ENCODE measurements around the gene SMDT1.
"Not testable (repeated sequence)": the region's sequence is repeated elsewhere in the genome, so short reads cannot be mapped to it uniquely, and the experiment has no call there.

The SMDT1 gene

GRCh38 chr22:42108848-42109247, 29.3 kb downstream of the SMDT1 start:
- no peaks in the 10 kb centered on the region for H3K27me3 Mint-ChIP-seq (ENCODE audit: low read depth)
- no peaks in the 10 kb centered on the region for H3K4me1 Mint-ChIP-seq (ENCODE audit: low read depth)
- H3K36me3 Mint-ChIP-seq (ENCODE audit: low read depth) = peaks cover 3% of the 10 kb centered on the region
- peaks cover 18% of the 10 kb centered on the region for H3K9me3 Mint-ChIP-seq
- H3K4me3 Mint-ChIP-seq = no peak overlapping the region
- H3K27ac Mint-ChIP-seq = no peak overlapping the region
- DNase-seq (ENCODE audit: low spot score) = no peak

GRCh38 chr22:42111798-42112197, 32.3 kb downstream of the SMDT1 start:
- DNase-seq (ENCODE audit: low spot score) = no peak

GRCh38 chr22:42112793-42113192, 33.3 kb downstream of the SMDT1 start:
- DNase-seq (ENCODE audit: low spot score); H3K27ac Mint-ChIP-seq; H3K4me1 Mint-ChIP-seq (ENCODE audit: low read depth); H3K27me3 Mint-ChIP-seq (ENCODE audit: low read depth); H3K4me3 Mint-ChIP-seq: not testable (repeated sequence)
- H3K36me3 Mint-ChIP-seq (ENCODE audit: low read depth) = peaks cover 27% of the 10 kb centered on the region
- peaks cover 33% of the 10 kb centered on the region for H3K9me3 Mint-ChIP-seq

More at GRCh38 chr22:42111798-42112197, 32.3 kb downstream of the SMDT1 start:
- Mint-ChIP-seq H3K4me3 (no peak overlapping the region), H3K9me3 (peaks cover 27% of the 10 kb centered on the region), H3K27ac (no peak overlapping the region), H3K36me3 (ENCODE audit: low read depth) (peaks cover 21% of the 10 kb centered on the region), H3K4me1 (ENCODE audit: low read depth) (no peaks in the 10 kb centered on the region), H3K27me3 (ENCODE audit: low read depth) (no peaks in the 10 kb centered on the region)

- no peaks in the 10 kb centered on the region for H3K27me3 Mint-ChIP-seq (ENCODE audit: low read depth)
- no peak for DNase-seq (ENCODE audit: low spot score)
- peaks cover 31% of the 10 kb centered on the region for H3K36me3 Mint-ChIP-seq (ENCODE audit: low read depth)
- H3K4me1 Mint-ChIP-seq (ENCODE audit: low read depth) = peaks cover 7% of the 10 kb centered on the region
- no peak overlapping the region for H3K4me3 Mint-ChIP-seq
- H3K9me3 Mint-ChIP-seq = peaks cover 33% of the 10 kb centered on the region
- no peak overlapping the region for H3K27ac Mint-ChIP-seq
Measured at GRCh38 chr22:42114721-42115120, 35.2 kb downstream of the SMDT1 start.

GRCh38 chr22:42115420-42115830, 35.9 kb downstream of the SMDT1 start:
- Mint-ChIP-seq H3K4me1 (ENCODE audit: low read depth) (peaks cover 13% of the 10 kb centered on the region), H3K36me3 (ENCODE audit: low read depth) (peaks cover 31% of the 10 kb centered on the region), H3K9me3 (peaks cover 33% of the 10 kb centered on the region)
- DNase-seq (ENCODE audit: low spot score); H3K4me3 Mint-ChIP-seq; H3K27ac Mint-ChIP-seq; H3K27me3 Mint-ChIP-seq (ENCODE audit: low read depth): not testable (repeated sequence)

GRCh38 chr22:42116848-42117424, 37.4 kb downstream of the SMDT1 start:
- DNase-seq (ENCODE audit: low spot score) = no peak
- H3K36me3 Mint-ChIP-seq (ENCODE audit: low read depth) = peaks cover 35% of the 10 kb centered on the region
- no peak overlapping the region for H3K27ac Mint-ChIP-seq
- H3K9me3 Mint-ChIP-seq = peaks cover 33% of the 10 kb centered on the region
- H3K4me3 Mint-ChIP-seq = no peak overlapping the region
- H3K4me1 Mint-ChIP-seq (ENCODE audit: low read depth) = peaks cover 27% of the 10 kb centered on the region
- no peaks in the 10 kb centered on the region for H3K27me3 Mint-ChIP-seq (ENCODE audit: low read depth)

DNA sequence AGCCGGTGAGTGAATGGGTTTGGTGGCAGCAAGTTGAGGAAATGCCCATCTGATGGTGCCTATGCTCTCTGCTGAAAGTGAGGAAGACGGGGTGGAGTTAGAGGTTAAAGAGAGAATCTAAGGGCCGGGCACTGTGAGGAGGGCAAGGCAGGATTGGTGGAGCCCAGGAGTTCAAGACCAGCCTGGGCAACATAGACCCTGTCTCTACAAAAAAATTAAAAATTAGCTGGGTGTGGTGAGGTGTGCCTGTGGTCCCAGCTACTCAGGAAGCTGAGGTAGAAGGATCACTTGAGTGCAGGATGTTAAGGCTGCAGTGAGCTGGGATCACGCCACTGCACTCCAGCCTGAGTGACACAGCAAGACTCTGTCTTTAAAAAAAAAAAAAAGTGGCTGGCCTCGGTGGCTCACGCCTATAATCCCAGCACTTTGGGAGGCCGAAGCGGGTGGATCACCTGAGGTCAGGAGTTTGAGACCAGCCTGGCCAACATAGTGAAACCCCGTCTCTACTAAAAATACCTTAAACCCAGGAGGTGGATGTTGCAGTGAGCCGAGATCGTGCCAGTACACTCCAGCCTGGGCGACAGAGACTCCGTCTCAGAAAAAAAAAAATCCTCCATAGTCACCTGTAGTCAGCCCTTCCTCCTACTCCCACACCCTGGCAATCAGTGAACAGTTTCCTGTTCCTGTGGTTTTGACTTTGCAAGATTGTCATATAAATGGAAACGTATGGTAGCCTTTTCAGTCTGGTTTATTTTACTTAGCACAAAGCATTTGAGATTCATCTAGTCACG, 40.9 kb downstream of the SMDT1 start:
- peak overlapping the region; percentile 82 for H3K4me3 Mint-ChIP-seq
- peak overlapping the region; percentile 94 for H3K27ac Mint-ChIP-seq
- H3K9me3 Mint-ChIP-seq = peaks cover 19% of the 10 kb centered on the region
- H3K36me3 Mint-ChIP-seq (ENCODE audit: low read depth) = peaks cover 27% of the 10 kb centered on the region
- peak; percentile 69 for DNase-seq (ENCODE audit: low spot score)
- H3K27me3 Mint-ChIP-seq (ENCODE audit: low read depth) = not testable (repeated sequence)
- peaks cover 30% of the 10 kb centered on the region for H3K4me1 Mint-ChIP-seq (ENCODE audit: low read depth)

- not testable (repeated sequence) for H3K27ac Mint-ChIP-seq; H3K36me3 Mint-ChIP-seq (ENCODE audit: low read depth); DNase-seq (ENCODE audit: low spot score); H3K27me3 Mint-ChIP-seq (ENCODE audit: low read depth); H3K9me3 Mint-ChIP-seq; H3K4me3 Mint-ChIP-seq
- H3K4me1 Mint-ChIP-seq (ENCODE audit: low read depth) = peaks cover 30% of the 10 kb centered on the region
Measured at GRCh38 chr22:42123529-42123928, 44.0 kb downstream of the SMDT1 start.

DNA sequence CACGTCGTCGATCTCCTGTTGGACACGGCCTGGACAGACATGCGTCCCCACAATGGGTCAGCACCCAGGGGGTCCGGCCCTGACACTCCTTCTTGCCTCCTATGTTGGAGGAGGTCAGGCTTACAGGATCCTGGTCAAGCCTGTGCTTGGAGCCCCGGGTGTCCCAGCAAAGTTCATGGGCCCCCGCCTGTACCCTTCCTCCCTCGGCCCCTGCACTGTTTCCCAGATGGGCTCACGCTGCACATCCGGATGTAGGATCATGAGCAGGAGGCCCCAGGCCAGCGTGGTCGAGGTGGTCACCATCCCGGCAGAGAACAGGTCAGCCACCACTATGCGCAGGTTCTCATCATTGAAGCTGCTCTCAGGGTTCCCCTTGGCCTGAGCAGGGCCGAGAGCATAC, 48.1 kb downstream of the SMDT1 start:
- no peaks in the 10 kb centered on the region for H3K9me3 Mint-ChIP-seq
- H3K27me3 Mint-ChIP-seq (ENCODE audit: low read depth) = no peaks in the 10 kb centered on the region
- H3K4me1 Mint-ChIP-seq (ENCODE audit: low read depth) = no peaks in the 10 kb centered on the region
- no peak overlapping the region for H3K4me3 Mint-ChIP-seq
- H3K36me3 Mint-ChIP-seq (ENCODE audit: low read depth) = no peaks in the 10 kb centered on the region
- DNase-seq (ENCODE audit: low spot score) = no peak
- H3K27ac Mint-ChIP-seq = no peak overlapping the region

- not testable (repeated sequence) for H3K27me3 Mint-ChIP-seq (ENCODE audit: low read depth); H3K9me3 Mint-ChIP-seq
Measured at GRCh38 chr22:42128007-42128406, 48.5 kb downstream of the SMDT1 start.

DNA sequence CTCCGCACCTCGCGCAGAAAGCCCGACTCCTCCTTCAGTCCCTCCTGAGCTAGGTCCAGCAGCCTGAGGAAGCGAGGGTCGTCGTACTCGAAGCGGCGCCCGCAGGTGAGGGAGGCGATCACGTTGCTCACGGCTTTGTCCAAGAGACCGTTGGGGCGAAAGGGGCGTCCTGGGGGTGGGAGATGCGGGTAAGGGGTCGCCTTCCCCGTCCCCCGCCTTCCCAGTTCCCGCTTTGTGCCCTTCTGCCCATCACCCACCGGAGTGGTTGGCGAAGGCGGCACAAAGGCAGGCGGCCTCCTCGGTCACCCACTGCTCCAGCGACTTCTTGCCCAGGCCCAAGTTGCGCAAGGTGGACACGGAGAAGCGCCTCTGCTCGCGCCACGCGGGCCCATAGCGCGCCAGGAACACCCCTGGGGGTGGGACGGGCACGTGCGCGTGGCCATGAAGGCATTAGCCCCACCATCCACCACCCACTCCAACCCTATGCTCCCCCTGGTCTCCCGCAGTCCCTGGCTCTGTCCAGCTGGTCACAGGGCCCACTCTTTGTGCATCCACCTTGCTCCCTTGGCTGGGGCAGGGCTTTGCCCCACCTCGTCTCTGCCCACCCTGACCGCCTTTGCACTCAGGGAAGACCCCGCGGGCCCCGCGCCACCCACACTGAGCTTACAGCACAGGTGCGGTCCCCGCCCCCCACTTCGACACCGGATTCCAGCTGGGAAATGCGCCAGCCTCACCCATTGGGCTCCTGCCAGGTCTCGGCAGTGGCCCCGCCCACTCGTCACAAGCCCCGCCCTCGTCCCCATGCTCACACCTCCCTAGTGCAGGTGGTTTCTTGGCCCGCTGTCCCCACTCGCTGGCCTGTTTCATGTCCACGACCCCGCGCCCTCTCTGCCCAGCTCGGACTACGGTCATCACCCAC, 49.5 kb downstream of the SMDT1 start:
- not testable (repeated sequence) for H3K27me3 Mint-ChIP-seq (ENCODE audit: low read depth)

More at GRCh38 chr22:42128007-42128406, 48.5 kb downstream of the SMDT1 start:
- not testable (repeated sequence) for H3K36me3 Mint-ChIP-seq (ENCODE audit: low read depth); H3K27ac Mint-ChIP-seq; DNase-seq (ENCODE audit: low spot score); H3K4me1 Mint-ChIP-seq (ENCODE audit: low read depth); H3K4me3 Mint-ChIP-seq

GRCh38 chr22:42130182-42130581, 50.7 kb downstream of the SMDT1 start:
- H3K36me3 Mint-ChIP-seq (ENCODE audit: low read depth) = not testable (repeated sequence)

More for the DNA sequence above, 49.5 kb downstream of the SMDT1 start:
- not testable (repeated sequence) for DNase-seq (ENCODE audit: low spot score); H3K4me3 Mint-ChIP-seq; H3K4me1 Mint-ChIP-seq (ENCODE audit: low read depth); H3K9me3 Mint-ChIP-seq; H3K36me3 Mint-ChIP-seq (ENCODE audit: low read depth); H3K27ac Mint-ChIP-seq

GRCh38 chr22:42130639-42131431, 51.3 kb downstream of the SMDT1 start, which contains the start of gene CYP2D6:
CYP2D6 (minus strand) TSS chr22:42130810; CDS start chr22:42130791, 19 bp downstream.
- not testable (repeated sequence) for H3K27me3 Mint-ChIP-seq (ENCODE audit: low read depth); H3K4me3 Mint-ChIP-seq; H3K4me1 Mint-ChIP-seq (ENCODE audit: low read depth); H3K36me3 Mint-ChIP-seq (ENCODE audit: low read depth); H3K9me3 Mint-ChIP-seq; DNase-seq (ENCODE audit: low spot score); H3K27ac Mint-ChIP-seq

More at GRCh38 chr22:42130182-42130581, 50.7 kb downstream of the SMDT1 start:
- DNase-seq (ENCODE audit: low spot score); H3K9me3 Mint-ChIP-seq; H3K4me1 Mint-ChIP-seq (ENCODE audit: low read depth); H3K27ac Mint-ChIP-seq; H3K4me3 Mint-ChIP-seq; H3K27me3 Mint-ChIP-seq (ENCODE audit: low read depth): not testable (repeated sequence)

Measured in T-helper 2 cell treated with Interferon-gamma antibody and Interleukin-4, amounts not matched to agents 5 μg/mL and 100 μg/mL, for 36 hours (primary cell).